Urothelium cell line (cell line): ENCODE measurements around the gene RAB8B.
A peak's percentile ranks its signal among the peaks of the same experiment; 100 is the strongest.

ENCODE experiments used
- DNase-seq: peaks from one replicate; pipeline ENCODE4 v3.0.0; 2011; ENCODE audit warnings: low spot score, mixed read lengths
- FAIRE-seq: peaks from 2 replicates; lab custom pipeline; 2011; peaks lifted over from hg19 to GRCh38; lab: Jason Lieb, UNC

Gene RAB8B

DNA sequence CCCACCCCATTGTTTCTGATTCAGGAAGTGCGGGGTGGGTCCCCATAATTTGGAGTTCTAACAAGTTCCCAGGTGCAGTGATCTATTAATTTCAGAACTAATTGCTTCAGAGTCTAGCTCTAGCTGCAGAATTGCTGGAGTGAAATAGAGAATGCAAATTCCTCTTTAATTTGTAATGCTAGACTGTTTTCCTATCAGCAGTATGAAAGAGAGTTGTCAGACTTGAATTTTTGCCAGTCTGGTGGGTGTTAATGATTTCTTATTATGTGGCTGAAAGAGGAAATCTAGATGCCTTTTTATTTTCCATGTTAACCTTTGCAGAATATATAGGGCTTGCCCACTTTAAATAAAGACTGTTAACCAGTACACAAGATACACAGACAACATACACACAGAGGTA, 111.7 kb downstream of the RAB8B start:
- no peak for FAIRE-seq
- DNase-seq: no peak

DNA sequence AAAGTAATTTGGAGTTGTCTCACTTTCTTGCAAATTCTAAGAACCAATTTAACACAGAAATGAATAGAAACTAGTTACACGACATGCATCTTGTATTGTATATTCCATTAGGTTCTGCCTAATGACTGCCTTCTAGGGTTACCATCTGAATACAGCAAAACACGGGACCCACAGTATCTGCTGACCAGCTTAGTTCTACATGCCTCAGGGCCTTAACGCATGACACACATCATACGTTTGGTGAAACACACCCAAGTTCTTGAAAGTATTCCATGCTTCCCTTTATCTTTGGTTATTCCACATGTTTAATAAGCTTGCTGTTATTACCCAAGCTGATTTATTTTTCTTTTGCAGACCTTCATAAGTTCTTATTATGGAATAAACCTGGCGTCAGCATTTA, 115.9 kb downstream of the RAB8B start:
- FAIRE-seq (no peak), DNase-seq (no peak)

DNA sequence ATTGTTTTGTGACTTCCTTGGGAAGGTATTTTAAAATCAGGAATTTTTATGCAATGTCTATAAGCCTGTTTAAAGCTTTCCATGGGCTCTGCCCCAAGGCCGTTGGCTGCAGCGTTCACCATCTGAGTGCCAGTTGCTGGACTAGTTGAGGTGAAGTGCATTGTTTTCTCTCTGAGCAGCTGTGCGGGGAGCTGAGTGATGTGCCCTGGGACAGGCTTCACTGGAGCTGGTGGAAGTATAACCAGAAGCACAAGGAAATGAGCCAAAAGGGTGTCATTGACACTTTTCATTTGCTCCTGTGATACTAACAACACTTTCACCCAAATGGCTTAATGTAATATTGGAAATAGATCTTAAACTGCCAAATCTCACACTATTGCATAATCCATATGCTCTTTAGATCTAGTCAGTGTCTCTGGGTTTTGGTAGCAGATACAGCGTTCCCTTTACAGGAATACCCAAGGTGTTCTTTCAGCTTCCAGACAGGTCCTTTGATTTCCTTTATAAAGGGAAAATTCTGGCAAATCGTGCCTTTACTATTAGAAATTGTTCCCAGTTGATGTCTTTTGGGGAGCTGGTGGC, 117.2 kb downstream of the RAB8B start:
- DNase-seq: no peak
- no peak for FAIRE-seq

DNA sequence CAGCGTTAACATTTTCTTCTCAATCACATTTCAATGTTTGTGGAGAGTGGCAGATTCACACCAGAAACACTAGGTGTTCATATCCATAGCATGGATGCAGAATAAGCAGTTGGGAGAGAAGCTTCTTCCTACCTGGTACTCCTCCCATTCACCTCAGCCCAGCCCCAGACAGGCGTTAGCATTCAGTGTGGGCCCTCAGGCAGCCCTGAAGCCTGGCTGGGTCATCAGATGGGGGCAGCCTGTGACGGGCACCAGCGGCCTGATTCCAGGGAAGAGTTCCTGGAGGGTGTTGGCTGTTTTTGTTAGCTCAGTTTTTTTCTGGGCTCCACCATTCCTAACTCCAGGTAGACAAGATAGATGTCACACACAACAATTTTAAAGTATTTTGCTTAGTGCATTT, 119.1 kb downstream of the RAB8B start:
- FAIRE-seq: no peak

DNA sequence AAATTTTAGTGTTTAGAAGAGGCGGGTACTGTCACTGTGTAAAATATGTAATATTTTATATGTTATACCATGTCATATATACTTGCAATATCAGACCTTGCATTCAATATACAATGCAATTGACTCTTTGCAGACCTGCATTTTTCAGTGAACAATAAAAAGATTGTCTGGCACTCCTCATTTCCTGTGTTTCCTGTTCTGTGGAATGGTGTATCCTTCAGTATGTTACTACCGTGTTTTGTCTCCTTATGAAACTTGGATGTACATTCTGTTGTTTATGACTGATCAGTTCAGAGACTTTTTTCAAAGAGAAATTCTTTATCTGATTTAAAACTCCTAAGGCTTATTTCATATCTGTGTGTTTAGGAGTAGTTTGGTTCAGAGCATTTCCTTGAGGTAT, 119.5 kb downstream of the RAB8B start:
- DNase-seq (no peak), FAIRE-seq (peak; percentile 52)

More for the DNA sequence above, 119.1 kb downstream of the RAB8B start:
- no peak for DNase-seq

DNA sequence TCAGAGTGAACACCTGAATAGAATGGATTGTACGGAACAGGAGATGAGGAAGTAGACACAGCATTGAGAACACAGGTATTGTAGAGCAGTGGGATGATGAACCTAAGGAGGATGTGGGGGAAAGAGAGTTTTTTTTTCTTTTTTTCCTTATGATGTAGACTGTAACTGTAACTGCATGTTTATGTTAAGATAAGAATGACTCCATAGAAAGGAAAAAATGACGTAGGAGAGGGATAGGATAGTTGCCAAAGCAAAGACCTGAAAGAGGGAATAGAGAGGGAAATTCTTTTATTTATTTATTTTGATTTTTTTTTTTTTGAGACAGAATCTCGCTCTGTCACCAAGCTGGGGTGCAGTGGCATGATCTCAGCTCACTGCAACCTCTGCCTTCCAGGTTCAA, 121.2 kb downstream of the RAB8B start:
- no peak for FAIRE-seq

DNA sequence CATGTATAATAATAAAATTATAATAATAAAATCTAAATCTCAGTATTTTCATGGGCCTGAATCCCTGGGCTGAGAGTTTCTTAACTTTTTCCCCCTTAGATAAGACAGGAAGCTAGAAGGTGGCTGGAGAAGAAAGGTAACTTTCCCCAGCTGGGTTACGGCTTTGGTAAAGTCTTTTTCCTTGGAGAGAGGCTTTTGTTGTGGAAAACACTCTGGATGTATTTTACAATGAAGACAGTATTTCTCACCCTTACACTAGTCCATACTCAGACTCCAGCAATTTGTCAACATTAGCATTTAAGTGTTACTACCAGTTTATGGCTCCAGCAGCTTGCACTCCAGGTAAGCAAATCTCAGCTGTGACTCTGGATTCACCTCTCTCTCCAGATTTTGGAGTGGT, 122.9 kb downstream of the RAB8B start:
- DNase-seq (no peak), FAIRE-seq (no peak)

More for the DNA sequence above, 121.2 kb downstream of the RAB8B start:
- no peak for DNase-seq

DNA sequence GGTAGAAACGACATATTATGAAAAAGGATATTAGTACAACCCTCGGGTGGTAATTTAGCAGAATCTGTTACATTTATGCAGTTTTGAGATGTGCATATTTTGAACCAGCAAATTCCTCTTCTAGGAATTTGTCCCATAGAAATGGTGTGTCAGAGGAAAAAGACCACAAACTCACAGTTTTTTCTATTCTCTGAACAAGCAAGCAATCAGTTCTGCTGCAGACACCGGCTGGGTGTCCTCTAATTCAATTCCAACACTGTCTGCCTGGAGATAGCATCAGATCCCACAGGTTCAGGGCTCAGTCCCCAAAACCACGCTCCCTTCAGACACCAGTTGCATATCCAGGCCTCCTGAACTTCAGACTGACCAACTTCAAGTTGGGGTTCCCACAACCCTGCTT, 124.4 kb downstream of the RAB8B start:
- DNase-seq (no peak), FAIRE-seq (no peak)

DNA sequence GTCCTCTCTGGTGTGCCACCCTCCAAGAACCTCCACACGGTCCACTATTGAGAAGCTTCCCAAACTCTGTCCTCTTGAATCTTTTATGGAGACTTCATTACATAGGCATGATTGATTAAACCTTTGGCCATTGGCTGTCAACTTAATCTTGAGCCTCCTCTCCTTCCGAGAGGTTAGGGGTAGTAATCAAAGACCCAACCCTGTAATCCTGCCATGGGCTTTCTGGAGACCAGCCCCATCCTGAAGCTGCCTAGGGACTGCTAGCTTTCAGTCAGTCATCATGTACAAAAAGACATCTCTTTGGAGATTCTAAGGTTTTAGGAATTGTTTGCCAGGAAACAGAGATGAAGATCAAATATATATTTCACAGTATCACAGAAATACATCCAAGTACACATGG, 125.0 kb downstream of the RAB8B start:
- no peak for FAIRE-seq

More for the DNA sequence above, 125.0 kb downstream of the RAB8B start:
- no peak for DNase-seq
